Astrocyte (in vitro differentiated cells and primary cell): Measurements from ENCODE around the gene CHRNA4. TPM values are rescaled to one million over a fixed set of nuclear protein-coding genes. Genes with fewer than 3 reads are reported as not detected.

ENCODE experiments used
- DNase-seq: peaks from one replicate; pipeline ENCODE4 v3.0.0-alpha.2; 2010; ENCODE audit warnings: low read depth
- FAIRE-seq: peaks from 2 replicates; lab custom pipeline; 2011; peaks lifted over from hg19 to GRCh38; lab: Jason Lieb, UNC
- H2AFZ ChIP-seq: 2 replicates; pipeline ENCODE4 v1.6.0; 2012; ENCODE audit warnings: low read depth, low read length, inconsistent platforms
- H3K27ac ChIP-seq: 2 replicates; pipeline ENCODE4 v1.5.1; 2011; ENCODE audit warnings: low read depth, low read length, inconsistent platforms
- H3K27me3 ChIP-seq: 2 replicates; pipeline ENCODE4 v1.6.0; 2011; ENCODE audit warnings: low read length, inconsistent platforms; ENCODE audit not compliant: insufficient read depth
- H3K36me3 ChIP-seq: 2 replicates; pipeline ENCODE4 v1.5.1; 2011; ENCODE audit warnings: low read length, inconsistent platforms; ENCODE audit not compliant: insufficient read depth
- H3K4me1 ChIP-seq: 2 replicates; pipeline ENCODE4 v1.5.1; 2011; ENCODE audit warnings: low read length, inconsistent platforms; ENCODE audit not compliant: insufficient read depth
- H3K4me2 ChIP-seq: 2 replicates; pipeline ENCODE4 v1.6.0; 2012; ENCODE audit warnings: low read length, inconsistent platforms
- H3K4me3 ChIP-seq: 2 replicates; pipeline ENCODE4 v1.5.1; 2011; ENCODE audit warnings: low read depth, mild to moderate bottlenecking, low read length, inconsistent platforms; ENCODE audit not compliant: insufficient read depth
- H3K79me2 ChIP-seq: 2 replicates; pipeline ENCODE4 v1.6.0; 2012; ENCODE audit warnings: mild to moderate bottlenecking, low read length, inconsistent platforms; ENCODE audit not compliant: insufficient read depth
- H3K9ac ChIP-seq: 2 replicates; pipeline ENCODE4 v1.6.0; 2012; ENCODE audit warnings: mild to moderate bottlenecking, low read length, inconsistent platforms
- H3K9me3 ChIP-seq: 2 replicates; pipeline ENCODE4 v1.5.1; 2012; ENCODE audit warnings: low read depth, mild to moderate bottlenecking, low read length, inconsistent platforms; ENCODE audit not compliant: insufficient read depth
- H4K20me1 ChIP-seq: 2 replicates; pipeline ENCODE4 v1.6.0; 2012; ENCODE audit warnings: low read length, inconsistent platforms; ENCODE audit not compliant: insufficient read depth
- H3K27ac Mint-ChIP-seq: one replicate; pipeline ENCODE4 v1.8.0; 2021; ENCODE audit warnings: mild to moderate bottlenecking, mixed read lengths; ENCODE audit not compliant: unreplicated experiment
- H3K27me3 Mint-ChIP-seq: one replicate; pipeline ENCODE4 v1.8.0; 2021; ENCODE audit warnings: low read depth, mixed read lengths; ENCODE audit not compliant: unreplicated experiment
- H3K36me3 Mint-ChIP-seq: one replicate; pipeline ENCODE4 v1.8.0; 2021; ENCODE audit warnings: low read depth, mixed read lengths; ENCODE audit not compliant: unreplicated experiment
- H3K4me1 Mint-ChIP-seq: one replicate; pipeline ENCODE4 v1.8.0; 2021; ENCODE audit warnings: low read depth, mixed read lengths; ENCODE audit not compliant: unreplicated experiment
- H3K4me3 Mint-ChIP-seq: one replicate; pipeline ENCODE4 v1.8.0; 2021; ENCODE audit warnings: mild to moderate bottlenecking, moderate library complexity, mixed read lengths; ENCODE audit not compliant: unreplicated experiment
- H3K9me3 Mint-ChIP-seq: one replicate; pipeline ENCODE4 v1.8.0; 2021; ENCODE audit warnings: mild to moderate bottlenecking, mixed read lengths; ENCODE audit not compliant: unreplicated experiment
- CTCF ChIP-seq: IDR thresholded peaks from 2 replicates; pipeline ENCODE4 v1.5.1; 2011; ENCODE audit warnings: low read depth, mild to moderate bottlenecking, inconsistent platforms, low read length, moderate library complexity; ENCODE audit not compliant: insufficient read depth
- EZH2 ChIP-seq: IDR thresholded peaks from 2 replicates; pipeline ENCODE4 v1.6.1; 2012; ENCODE audit warnings: mild to moderate bottlenecking, low read length, inconsistent platforms; ENCODE audit not compliant: insufficient read depth
- total RNA-seq: library from RNA; stranded (reverse); gene quantifications from 2 replicates; pipeline ENCODE4 v1.2.1, GENCODE V29; 2021

CHRNA4 gene
- total RNA-seq, 1 donor from 2014 or later, result 1.8 TPM

- H3K4me3 ChIP-seq, result no peak overlapping the region
- DNase-seq, result no peak
- no peaks in the 10 kb centered on the region for H3K27me3 ChIP-seq
- FAIRE-seq, result no peak
- H3K9me3 ChIP-seq, result no peaks in the 10 kb centered on the region
- Mint-ChIP-seq H3K9me3 (no peaks in the 10 kb centered on the region), H3K4me1 (no peaks in the 10 kb centered on the region), H3K36me3 (no peaks in the 10 kb centered on the region), H3K4me3 (no peak overlapping the region), H3K27me3 (peaks cover 50% of the 10 kb centered on the region), H3K27ac (no peak overlapping the region)
- H3K9ac ChIP-seq, result no peak overlapping the region
- no peak overlapping the region for H3K27ac ChIP-seq
- no peak overlapping the region for H3K4me2 ChIP-seq
- TF ChIP-seq EZH2 (no peak), CTCF (no peak)
- no peaks in the 10 kb centered on the region for H4K20me1 ChIP-seq
- no peaks in the 10 kb centered on the region for H3K36me3 ChIP-seq
- H3K79me2 ChIP-seq, result no peaks in the 10 kb centered on the region
- H3K4me1 ChIP-seq, result no peaks in the 10 kb centered on the region
- no peak overlapping the region for H2AFZ ChIP-seq
Measured at GRCh38 chr20:63398744-63399514, 37.8 kb upstream of the CHRNA4 start.

GRCh38 chr20:63397946-63398450 is 36.8 kb upstream of the CHRNA4 start:
- no peak for FAIRE-seq
- DNase-seq, result no peak
- Mint-ChIP-seq H3K4me1 (no peaks in the 10 kb centered on the region), H3K36me3 (no peaks in the 10 kb centered on the region), H3K27ac (no peak overlapping the region), H3K27me3 (peaks cover 47% of the 10 kb centered on the region), H3K4me3 (no peak overlapping the region), H3K9me3 (no peaks in the 10 kb centered on the region)
- H4K20me1 ChIP-seq, result no peaks in the 10 kb centered on the region
- no peak for TF ChIP-seq EZH2
- no peak for TF ChIP-seq CTCF
- no peak overlapping the region for H3K4me3 ChIP-seq
- no peaks in the 10 kb centered on the region for H3K36me3 ChIP-seq
- H3K9ac ChIP-seq, result no peak overlapping the region
- no peaks in the 10 kb centered on the region for H3K27me3 ChIP-seq
- H3K9me3 ChIP-seq, result no peaks in the 10 kb centered on the region
- no peak overlapping the region for H3K27ac ChIP-seq
- no peaks in the 10 kb centered on the region for H3K79me2 ChIP-seq
- H3K4me2 ChIP-seq, result no peak overlapping the region
- no peaks in the 10 kb centered on the region for H3K4me1 ChIP-seq
- no peak overlapping the region for H2AFZ ChIP-seq
